SKM-1 treated with dmso at 0.1 percent for 144 hours (cell line): ENCODE data around the gene KMO.
A peak's percentile ranks its signal among the peaks of the same experiment; 100 is the strongest.

Source experiments
- DNase-seq: peaks from one replicate; lab custom pipeline; 2025; ENCODE audit not compliant: unreplicated experiment; lab: John Stamatoyannopoulos, UW

Gene KMO

GRCh38 chr1:241591736-241592135 is 59.6 kb downstream of the KMO start:
- DNase-seq = no peak

DNA sequence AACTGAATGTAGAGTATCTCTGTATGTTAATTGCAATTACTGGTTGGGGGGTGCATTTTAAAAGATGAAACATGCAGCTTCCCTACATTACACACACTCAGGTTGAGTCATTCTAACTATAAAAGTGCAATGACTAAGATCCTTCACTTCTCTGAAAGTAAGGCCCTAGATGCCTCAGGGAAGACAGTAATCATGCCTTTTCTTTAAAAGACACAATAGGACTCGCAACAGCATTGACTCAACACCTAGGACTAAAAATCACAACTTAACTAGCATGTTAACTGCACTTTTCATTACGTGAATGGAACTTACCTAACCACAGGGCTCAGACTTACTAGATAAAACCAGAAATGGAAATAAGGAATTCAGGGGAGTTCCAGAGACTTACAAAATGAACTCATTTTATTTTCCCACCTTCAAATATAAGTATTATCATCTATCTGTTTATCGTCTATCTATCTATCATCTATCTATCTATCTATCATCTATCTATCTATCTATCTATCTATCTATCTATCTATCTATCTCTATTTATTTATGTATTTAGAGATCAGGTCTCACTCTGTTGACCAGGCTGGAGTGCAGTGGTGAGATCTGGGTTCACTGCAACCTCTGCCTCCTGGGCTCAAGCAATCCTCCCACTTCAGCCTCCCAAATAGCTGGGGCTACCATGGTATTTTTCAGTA is 60.2 kb downstream of the KMO start:
- DNase-seq = no peak

DNA sequence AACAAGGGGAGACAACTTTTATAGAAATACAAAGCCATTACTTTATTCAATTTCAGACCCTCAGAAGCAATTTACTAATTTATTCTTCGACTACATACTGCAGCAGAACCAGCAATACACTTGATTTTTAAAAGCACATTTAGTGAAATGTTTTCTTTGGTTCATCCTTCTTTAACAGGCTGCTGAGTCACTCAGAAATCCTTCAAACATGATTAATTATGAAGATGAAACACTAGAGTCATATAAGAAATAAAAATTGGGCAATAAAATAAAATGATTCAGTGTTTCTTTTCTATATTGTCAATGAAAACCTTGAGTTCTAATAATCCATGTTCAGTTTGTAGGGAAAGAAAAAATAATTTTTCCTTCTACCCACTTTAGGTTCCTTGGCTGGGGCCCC is 61.0 kb downstream of the KMO start:
- no peak for DNase-seq

DNA sequence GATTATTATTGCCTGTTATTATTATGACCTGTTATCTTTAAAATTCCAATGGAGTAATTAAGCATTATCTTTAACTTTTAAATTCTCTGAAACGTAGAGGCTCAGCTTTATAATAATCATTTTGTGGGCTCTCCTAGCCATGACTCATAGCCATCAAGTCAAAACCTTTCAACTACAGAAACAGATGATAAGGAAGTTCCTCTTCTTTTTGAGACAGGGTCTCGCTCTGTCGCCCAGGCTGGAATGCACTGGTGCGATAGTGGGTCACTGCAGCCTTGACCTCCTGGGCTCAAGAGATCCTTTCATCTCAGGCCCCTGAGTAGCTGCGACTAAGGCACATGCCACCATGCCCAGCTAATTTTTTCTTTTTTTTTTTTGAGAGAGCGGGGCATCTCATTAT is 64.5 kb downstream of the KMO start:
- DNase-seq = no peak

DNA sequence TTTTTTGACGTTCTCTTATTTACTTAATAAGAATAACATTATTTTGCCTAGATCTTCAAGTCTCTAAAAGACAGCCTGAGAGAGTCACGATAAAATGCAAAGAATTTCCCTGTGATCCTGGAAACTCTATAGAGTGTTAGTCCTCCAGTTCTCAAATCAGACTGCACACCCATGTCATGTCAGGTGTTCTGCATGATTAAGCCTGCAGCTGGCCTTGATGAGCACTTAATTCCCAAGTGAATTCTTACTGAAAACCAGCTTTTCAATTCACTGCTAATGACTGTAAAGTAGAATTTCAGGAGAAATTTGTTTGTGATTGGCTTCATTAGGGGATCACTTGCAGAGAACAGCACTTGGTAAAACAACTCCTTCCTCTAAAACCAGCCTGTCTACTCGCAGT is 66.1 kb downstream of the KMO start:
- DNase-seq = no peak

DNA sequence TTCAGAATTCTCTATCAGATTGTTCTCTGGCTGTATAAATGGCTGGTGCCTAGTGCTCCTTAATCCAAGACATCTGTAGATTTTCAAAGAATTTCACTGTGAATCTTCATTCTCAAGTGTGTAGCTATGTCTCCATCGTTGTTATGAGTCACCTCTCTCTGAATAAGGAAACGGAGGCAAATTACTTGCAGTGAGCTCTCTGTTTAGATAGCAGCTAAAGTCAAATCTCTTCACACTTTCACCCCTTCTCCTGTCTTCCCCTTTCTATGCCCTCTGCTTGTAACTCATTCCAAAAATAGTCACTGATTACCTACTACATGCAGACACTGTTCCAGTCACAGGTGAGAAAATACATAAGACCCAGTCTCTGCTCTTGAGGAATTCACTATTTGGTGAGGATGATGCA is 68.3 kb downstream of the KMO start:
- no peak for DNase-seq

GRCh38 chr1:241603731-241604245 is 71.6 kb downstream of the KMO start:
- DNase-seq = no peak

DNA sequence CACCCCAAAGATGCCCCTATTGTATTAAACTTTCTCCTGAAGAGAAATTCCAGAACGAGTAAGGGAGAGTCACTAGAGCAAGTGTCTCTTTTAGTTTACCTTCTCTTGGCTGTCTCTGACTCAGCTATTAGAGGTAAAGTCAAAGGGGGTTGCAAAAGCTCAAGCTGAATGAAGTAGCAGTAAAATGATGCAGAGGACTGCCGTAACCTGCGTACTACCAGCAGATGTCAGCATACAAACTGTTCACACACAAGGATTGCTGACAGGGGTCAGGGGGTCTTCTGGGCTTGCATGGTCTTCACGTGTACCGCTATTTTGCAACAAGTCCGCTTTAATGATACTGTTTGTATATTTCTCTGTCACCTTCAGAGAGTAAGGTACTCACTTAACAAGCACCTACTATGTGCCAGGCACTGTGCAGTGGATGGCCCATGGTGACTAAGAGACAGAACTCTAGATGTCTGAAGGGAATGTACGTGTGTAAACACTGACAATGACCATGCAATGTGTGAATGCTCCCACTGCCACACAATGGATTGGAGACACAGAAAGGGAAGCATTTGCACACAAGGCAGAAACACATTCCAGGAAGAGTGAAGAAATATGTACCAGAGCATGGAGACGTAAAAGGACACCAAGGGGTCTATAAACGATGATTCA is 73.1 kb downstream of the KMO start:
- peak; percentile 33 for DNase-seq

DNA sequence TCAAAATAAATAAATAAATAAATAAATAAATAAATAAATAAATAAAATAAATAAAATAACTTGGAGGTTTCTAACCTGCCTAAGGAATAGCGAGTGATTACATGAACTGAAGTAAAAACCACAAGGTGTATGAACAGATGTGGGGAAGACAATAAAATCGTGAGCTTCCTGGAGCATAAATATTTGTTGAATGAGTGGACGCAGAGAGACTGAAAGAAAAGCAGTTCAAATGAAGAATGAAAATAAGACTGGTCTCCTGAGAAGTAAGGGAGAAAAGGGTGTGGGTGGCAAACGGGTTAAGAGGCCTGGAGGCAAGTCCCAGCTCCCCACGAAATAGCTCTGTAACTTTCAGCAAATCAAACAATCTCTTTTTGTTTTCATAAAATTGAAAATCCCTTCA is 74.4 kb downstream of the KMO start:
- DNase-seq = no peak

DNA sequence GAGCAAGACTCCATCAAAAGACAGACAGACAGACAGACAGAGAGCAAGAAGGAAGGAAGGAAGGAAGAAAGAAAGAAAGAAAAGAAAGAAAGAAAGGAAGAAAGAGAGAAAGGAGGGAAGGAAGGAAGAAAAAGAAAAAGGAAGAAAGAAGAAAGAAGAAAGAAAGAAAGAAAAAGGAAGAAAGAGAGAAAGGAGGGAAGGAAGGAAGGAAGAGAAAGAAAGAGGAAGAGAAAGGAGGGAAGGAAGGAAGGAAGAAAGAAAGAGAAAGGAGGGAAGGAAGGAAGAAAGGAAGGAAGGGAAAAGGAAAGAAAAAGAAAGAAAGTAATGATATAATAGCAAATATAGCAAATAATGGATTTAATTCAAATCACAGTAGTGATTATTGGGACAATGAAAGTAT is 75.3 kb downstream of the KMO start:
- DNase-seq = no peak

GRCh38 chr1:241608379-241609033 is 76.3 kb downstream of the KMO start:
- DNase-seq = no peak

- DNase-seq = no peak
Observed at GRCh38 chr1:241610056-241610815, 78.1 kb downstream of the KMO start.

DNA sequence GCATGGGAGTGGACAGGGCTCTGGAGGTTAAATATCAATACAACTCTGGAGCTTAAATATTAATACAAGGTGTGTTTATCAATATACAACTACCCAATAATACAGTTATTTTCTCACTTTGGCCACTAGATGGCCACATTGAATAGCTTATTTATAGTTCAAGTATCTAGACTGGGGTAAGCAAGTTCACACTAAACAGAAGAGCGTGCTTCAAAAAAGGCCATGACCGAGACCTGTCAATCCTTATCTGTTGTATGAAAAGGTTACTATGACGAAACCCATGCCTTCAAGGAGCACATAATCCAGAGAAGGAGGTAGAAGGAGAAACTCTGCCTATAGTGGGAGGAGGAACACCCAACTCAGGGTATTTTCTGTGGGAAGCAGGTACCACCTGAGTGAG is 78.9 kb downstream of the KMO start:
- DNase-seq = peak; percentile 74

GRCh38 chr1:241611736-241612135 is 79.6 kb downstream of the KMO start:
- DNase-seq = no peak

GRCh38 chr1:241612533-241613477 is 80.6 kb downstream of the KMO start:
- no peak for DNase-seq

- DNase-seq = no peak
Observed at GRCh38 chr1:241614144-241614543, 82.0 kb downstream of the KMO start.

DNA sequence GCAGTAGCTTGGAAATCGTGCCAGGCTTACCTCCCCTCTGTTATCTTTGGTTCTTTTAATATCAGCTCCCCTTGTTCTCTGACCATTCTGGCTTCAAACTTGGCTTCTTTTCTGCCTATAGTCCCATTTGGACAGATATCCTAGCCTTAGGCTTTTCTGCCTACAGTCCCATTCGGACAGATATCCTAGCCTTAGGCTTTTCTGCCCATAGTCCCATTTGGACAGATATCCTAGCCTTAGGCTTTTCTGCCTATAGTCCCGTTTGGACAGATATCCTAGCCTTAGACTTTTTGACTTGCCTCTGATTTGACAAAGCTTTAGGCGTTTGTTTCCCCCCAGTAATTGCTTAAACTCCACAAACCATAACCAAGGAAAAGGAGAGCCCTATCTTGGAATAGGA is 82.4 kb downstream of the KMO start:
- DNase-seq = no peak

DNA sequence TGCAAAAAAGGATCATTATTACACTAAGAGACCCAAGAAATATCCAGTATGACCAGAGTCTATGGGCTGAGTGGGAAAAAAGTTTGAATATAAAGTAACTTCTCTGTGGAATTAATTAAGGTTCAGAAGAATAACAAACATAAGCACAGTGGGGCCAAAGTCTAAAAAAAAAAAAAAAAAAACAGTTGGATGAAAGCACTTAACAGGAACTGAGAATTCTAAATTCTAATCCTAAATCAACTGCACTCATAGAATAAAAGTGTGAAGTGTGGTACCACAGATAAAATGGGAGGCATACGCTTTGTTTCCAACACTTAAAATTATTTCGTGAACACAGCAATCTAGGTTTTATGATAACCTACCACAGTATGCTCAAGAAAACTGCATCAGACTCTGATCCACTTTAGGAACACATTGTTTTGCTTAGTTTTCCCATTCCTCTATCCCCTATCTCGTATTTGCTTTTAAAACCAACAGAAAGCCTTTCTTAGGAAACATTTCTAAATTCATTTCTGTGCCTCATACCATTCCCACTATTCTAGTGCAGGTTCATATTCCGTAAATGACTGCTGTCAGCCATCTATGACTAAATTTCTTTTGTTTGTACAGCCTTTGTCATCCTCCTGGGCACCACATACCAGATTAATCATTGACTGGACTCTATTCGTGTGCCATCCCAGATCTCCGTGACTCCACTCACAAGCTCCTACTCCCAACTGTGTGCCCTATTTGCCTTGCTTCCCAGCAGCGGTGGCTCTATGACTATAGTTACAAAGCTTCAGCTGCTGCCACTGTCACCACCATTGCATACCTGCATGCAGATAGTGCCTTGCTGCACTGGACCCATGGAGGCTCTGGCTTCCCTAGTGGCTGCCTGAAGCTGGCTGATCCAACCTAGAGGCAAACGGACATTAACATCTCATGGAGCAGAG is 83.1 kb downstream of the KMO start:
- no peak for DNase-seq

DNA sequence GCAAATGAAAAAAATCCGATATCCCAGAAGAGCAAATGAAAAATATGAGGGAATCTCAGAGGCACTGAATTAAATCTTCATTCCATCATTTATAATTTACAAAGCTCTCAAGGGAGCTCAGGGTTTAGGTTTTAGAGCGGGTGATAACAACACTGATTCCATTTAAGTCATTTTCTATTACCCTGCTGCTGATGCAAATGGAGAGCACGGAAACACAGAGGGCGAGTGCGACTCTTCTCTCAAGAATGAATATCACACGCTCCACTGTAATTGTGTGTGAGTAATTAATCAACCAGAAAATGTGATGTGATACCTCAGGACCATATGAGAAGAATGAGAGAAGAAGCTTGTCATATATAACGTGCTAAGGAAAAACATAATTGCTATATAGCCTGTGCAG is 85.2 kb downstream of the KMO start:
- DNase-seq = no peak
